ENCODE data around the gene CRYBB1. TPM values are rescaled to one million over a fixed set of nuclear protein-coding genes. Genes with fewer than 3 reads are reported as not detected.

Gene CRYBB1
- total RNA-seq, 2 experiments from 2014 or later, result 0.48 TPM; not detected in 1

- POLR2A ChIA-PET, result no interaction called here
- CTCF ChIA-PET, result no interaction called here
- Mint-ChIP-seq H3K4me1 (ENCODE audit: low read depth) (peaks cover 13% of the 10 kb centered on the region), H3K9me3 (no peaks in the 10 kb centered on the region), H3K27ac (no peak overlapping the region), H3K27me3 (no peaks in the 10 kb centered on the region), H3K36me3 (peaks cover 3% of the 10 kb centered on the region), H3K4me3 (no peak overlapping the region)
- DNase-seq, result no peak
- intact Hi-C loops (cut with micrococcal nuclease), result no loop called here
These were observed 50.2 kb downstream of the CRYBB1 start for GRCh38 chr22:26567610-26568009.

- ChIA-PET POLR2A (no interaction called here), CTCF (no interaction called here)
- Mint-ChIP-seq H3K9me3 (no peaks in the 10 kb centered on the region), H3K27ac (no peak overlapping the region), H3K27me3 (no peaks in the 10 kb centered on the region), H3K4me3 (no peak overlapping the region), H3K4me1 (ENCODE audit: low read depth) (peaks cover 13% of the 10 kb centered on the region), H3K36me3 (peaks cover 3% of the 10 kb centered on the region)
- intact Hi-C loops (cut with micrococcal nuclease), result no loop called here
- no peak for DNase-seq
These were observed 50.8 kb downstream of the CRYBB1 start for GRCh38 chr22:26566994-26567393.

GRCh38 chr22:26565889-26566288 lies 51.9 kb downstream of the CRYBB1 start:
- Mint-ChIP-seq H3K27ac (no peak overlapping the region), H3K36me3 (peaks cover 3% of the 10 kb centered on the region), H3K9me3 (no peaks in the 10 kb centered on the region), H3K4me1 (ENCODE audit: low read depth) (peaks cover 9% of the 10 kb centered on the region), H3K4me3 (no peak overlapping the region), H3K27me3 (no peaks in the 10 kb centered on the region)
- POLR2A ChIA-PET, result no interaction called here
- CTCF ChIA-PET, result interaction anchor here (1.5 kb wide), 1 partner anchor 81 kb away, joined by 3 read pairs; no protein-coding TSS in a partner anchor
- DNase-seq, result no peak
- intact Hi-C loops (cut with micrococcal nuclease), result no loop called here

- no peaks in the 10 kb centered on the region for H3K27me3 Mint-ChIP-seq
- H3K4me1 Mint-ChIP-seq (ENCODE audit: low read depth), result peaks cover 9% of the 10 kb centered on the region
- H3K9me3 Mint-ChIP-seq, result no peaks in the 10 kb centered on the region
- H3K27ac Mint-ChIP-seq, result no peak overlapping the region
- no peak for DNase-seq
- CTCF ChIA-PET, result interaction anchor here (0.7 to 1.5 kb wide), 2 partner anchors 82 to 198 kb away, joined by 3 to 4 read pairs; no protein-coding TSS in a partner anchor
- H3K36me3 Mint-ChIP-seq, result peaks cover 3% of the 10 kb centered on the region
- POLR2A ChIA-PET, result no interaction called here
- H3K4me3 Mint-ChIP-seq, result no peak overlapping the region
- intact Hi-C loops (cut with micrococcal nuclease), result no loop called here
These were observed 52.6 kb downstream of the CRYBB1 start for GRCh38 chr22:26565181-26565580.

GRCh38 chr22:26564672-26565071 lies 53.2 kb downstream of the CRYBB1 start:
- H3K4me1 Mint-ChIP-seq (ENCODE audit: low read depth), result peaks cover 8% of the 10 kb centered on the region
- H3K9me3 Mint-ChIP-seq, result no peaks in the 10 kb centered on the region
- H3K27ac Mint-ChIP-seq, result no peak overlapping the region
- DNase-seq, result no peak
- H3K4me3 Mint-ChIP-seq, result no peak overlapping the region
- CTCF ChIA-PET, result interaction anchor here (0.8 to 1.5 kb wide), 2 partner anchors 82 to 197 kb away, joined by 3 to 4 read pairs; no protein-coding TSS in a partner anchor
- intact Hi-C loops (cut with micrococcal nuclease), result no loop called here
- POLR2A ChIA-PET, result no interaction called here
- peaks cover 3% of the 10 kb centered on the region for H3K36me3 Mint-ChIP-seq
- H3K27me3 Mint-ChIP-seq, result no peaks in the 10 kb centered on the region

GRCh38 chr22:26564181-26564580 lies 53.6 kb downstream of the CRYBB1 start:
- CTCF ChIA-PET, result interaction anchor here (0.8 kb wide), 1 partner anchor 196 kb away, joined by 4 read pairs; no protein-coding TSS in a partner anchor
- H3K4me1 Mint-ChIP-seq (ENCODE audit: low read depth), result peaks cover 7% of the 10 kb centered on the region

GRCh38 chr22:26563022-26563421 lies 54.8 kb downstream of the CRYBB1 start:
- Mint-ChIP-seq H3K36me3 (no peaks in the 10 kb centered on the region), H3K27me3 (no peaks in the 10 kb centered on the region), H3K4me3 (no peak overlapping the region), H3K4me1 (ENCODE audit: low read depth) (peaks cover 5% of the 10 kb centered on the region), H3K9me3 (no peaks in the 10 kb centered on the region), H3K27ac (no peak overlapping the region)
- intact Hi-C loops (cut with micrococcal nuclease), result no loop called here
- peak; percentile 29 for DNase-seq
- POLR2A ChIA-PET, result no interaction called here
- CTCF ChIA-PET, result no interaction called here

More at GRCh38 chr22:26564181-26564580, 53.6 kb downstream of the CRYBB1 start:
- Mint-ChIP-seq H3K4me3 (no peak overlapping the region), H3K36me3 (peaks cover 2% of the 10 kb centered on the region), H3K27me3 (no peaks in the 10 kb centered on the region), H3K9me3 (no peaks in the 10 kb centered on the region), H3K27ac (no peak overlapping the region)
- POLR2A ChIA-PET, result no interaction called here
- intact Hi-C loops (cut with micrococcal nuclease), result no loop called here
- DNase-seq, result no peak

GRCh38 chr22:26561756-26562417 lies 55.9 kb downstream of the CRYBB1 start:
- no peaks in the 10 kb centered on the region for H3K9me3 Mint-ChIP-seq
- no peak overlapping the region for H3K27ac Mint-ChIP-seq
- no peaks in the 10 kb centered on the region for H3K36me3 Mint-ChIP-seq
- H3K4me1 Mint-ChIP-seq (ENCODE audit: low read depth), result peaks cover 3% of the 10 kb centered on the region
- no peaks in the 10 kb centered on the region for H3K27me3 Mint-ChIP-seq
- H3K4me3 Mint-ChIP-seq, result no peak overlapping the region
- intact Hi-C loops (cut with micrococcal nuclease), result no loop called here
- CTCF ChIA-PET, result interaction anchor here (0.6 to 1.6 kb wide), 2 partner anchors 39 to 104 kb away, joined by 3 to 5 read pairs; no protein-coding TSS in a partner anchor
- POLR2A ChIA-PET, result no interaction called here
- no peak for DNase-seq

- CTCF ChIA-PET, result interaction anchor here (1.0 kb wide), 1 partner anchor 9 kb away, joined by 3 read pairs; no protein-coding TSS in a partner anchor
- Mint-ChIP-seq H3K9me3 (no peaks in the 10 kb centered on the region), H3K36me3 (peaks cover 2% of the 10 kb centered on the region), H3K27me3 (no peaks in the 10 kb centered on the region), H3K4me1 (ENCODE audit: low read depth) (peaks cover 4% of the 10 kb centered on the region), H3K4me3 (no peak overlapping the region), H3K27ac (no peak overlapping the region)
- intact Hi-C loops (cut with micrococcal nuclease), result no loop called here
- DNase-seq, result no peak
- POLR2A ChIA-PET, result no interaction called here
These were observed 57.8 kb downstream of the CRYBB1 start for GRCh38 chr22:26559961-26560575.

- Mint-ChIP-seq H3K9me3 (no peaks in the 10 kb centered on the region), H3K4me3 (no peak overlapping the region), H3K4me1 (ENCODE audit: low read depth) (peaks cover 9% of the 10 kb centered on the region), H3K27me3 (no peaks in the 10 kb centered on the region), H3K27ac (no peak overlapping the region), H3K36me3 (peaks cover 2% of the 10 kb centered on the region)
- POLR2A ChIA-PET, result no interaction called here
- intact Hi-C loops (cut with micrococcal nuclease), result no loop called here
- CTCF ChIA-PET, result interaction anchor here (0.8 kb wide), 1 partner anchor 98 kb away, joined by 3 read pairs; no protein-coding TSS in a partner anchor
- no peak for DNase-seq
These were observed 59.5 kb downstream of the CRYBB1 start for GRCh38 chr22:26558248-26558895.

GRCh38 chr22:26556904-26557303 lies 60.9 kb downstream of the CRYBB1 start:
- intact Hi-C loops (cut with micrococcal nuclease), result no loop called here
- ChIA-PET POLR2A (no interaction called here), CTCF (no interaction called here)
- H3K36me3 Mint-ChIP-seq, result peaks cover 2% of the 10 kb centered on the region
- peaks cover 9% of the 10 kb centered on the region for H3K4me1 Mint-ChIP-seq (ENCODE audit: low read depth)
- H3K9me3 Mint-ChIP-seq, result no peaks in the 10 kb centered on the region
- no peak for DNase-seq
- H3K27ac Mint-ChIP-seq, result no peak overlapping the region
- H3K4me3 Mint-ChIP-seq, result no peak overlapping the region
- H3K27me3 Mint-ChIP-seq, result no peaks in the 10 kb centered on the region

GRCh38 chr22:26555478-26555877 lies 62.3 kb downstream of the CRYBB1 start:
- peaks cover 2% of the 10 kb centered on the region for H3K36me3 Mint-ChIP-seq
- H3K4me1 Mint-ChIP-seq (ENCODE audit: low read depth), result peaks cover 9% of the 10 kb centered on the region
- H3K27ac Mint-ChIP-seq, result no peak overlapping the region
- no peaks in the 10 kb centered on the region for H3K27me3 Mint-ChIP-seq
- POLR2A ChIA-PET, result no interaction called here
- H3K9me3 Mint-ChIP-seq, result no peaks in the 10 kb centered on the region
- CTCF ChIA-PET, result no interaction called here
- intact Hi-C loops (cut with micrococcal nuclease), result no loop called here
- DNase-seq, result no peak
- H3K4me3 Mint-ChIP-seq, result no peak overlapping the region

All from activated CD4-positive, alpha-beta memory T cell treated with anti-CD3 and anti-CD28 coated beads for 36 hours (primary cell).